BJ (cell line): ENCODE results near the gene ARPIN. TPM values are rescaled to one million over a fixed set of nuclear protein-coding genes. Genes with fewer than 3 reads are reported as not detected.

Source experiments
- CTCF ChIA-PET: fragments of 350-600 bp; formaldehyde crosslinking; extraction: SDS; loops from one replicate; lab custom pipeline; 2021; ENCODE audit warnings: antibody characterized with exemption, inconsistent platforms; lab: Yijun Ruan, JAX
- POLR2A ChIA-PET: fragments of 300-600 bp; sonication (Branson Sonifier 250); formaldehyde crosslinking; extraction: SDS; loops from one replicate; lab custom pipeline; 2021; ENCODE audit warnings: antibody characterized with exemption; lab: Charles Lee
- DNase-seq: peaks from one replicate; pipeline ENCODE4 v3.0.0-alpha.2; 2011; ENCODE audit warnings: low read depth
- H3K27me3 ChIP-seq: 2 replicates; pipeline ENCODE4 v1.6.0; 2011; ENCODE audit warnings: low read length; ENCODE audit not compliant: control insufficient read depth, insufficient read depth
- H3K36me3 ChIP-seq: 2 replicates; pipeline ENCODE4 v1.5.1; 2011; ENCODE audit warnings: low read length; ENCODE audit not compliant: control insufficient read depth, insufficient read depth
- H3K4me3 ChIP-seq: 2 replicates; pipeline ENCODE4 v1.5.1; 2011; ENCODE audit warnings: low read depth, mild to moderate bottlenecking, control low read depth, low read length
- CTCF ChIP-seq: IDR thresholded peaks from 2 replicates; pipeline ENCODE4 v1.5.1; 2011; ENCODE audit warnings: low read depth, mild to moderate bottlenecking, control low read depth, inconsistent platforms, low read length, moderate library complexity; ENCODE audit not compliant: insufficient read depth
- polyA plus RNA-seq: library from polyadenylated mRNA; depleted of rRNA; stranded (reverse); fragments of >200 nt; gene quantifications from 2 replicates; pipeline ENCODE4 v1.2.3, GENCODE V29; 2011

The ARPIN gene
- polyA plus RNA-seq, 1 experiment: 11.2 TPM

GRCh38 chr15:89852342-89852995 lies 60.3 kb downstream of the ARPIN start:
- ChIA-PET POLR2A (no interaction called here), CTCF (interaction anchor here (0.8 kb wide), 1 partner anchor 92 kb away, joined by 3 read pairs; no protein-coding TSS in a partner anchor)
- Histone ChIP-seq H3K27me3 (no peaks in the 10 kb centered on the region), H3K36me3 (no peaks in the 10 kb centered on the region), H3K4me3 (no peak overlapping the region)
- no peak for TF ChIP-seq CTCF
- no peak for DNase-seq

- no peak for TF ChIP-seq CTCF
- H3K36me3 ChIP-seq: no peaks in the 10 kb centered on the region
- ChIA-PET POLR2A (no interaction called here), CTCF (interaction anchor here (0.8 kb wide), 1 partner anchor 91 kb away, joined by 3 read pairs; no protein-coding TSS in a partner anchor)
- DNase-seq: no peak
- no peak overlapping the region for H3K4me3 ChIP-seq
- no peaks in the 10 kb centered on the region for H3K27me3 ChIP-seq
Measured at GRCh38 chr15:89851673-89852341, 60.9 kb downstream of the ARPIN start.

DNA sequence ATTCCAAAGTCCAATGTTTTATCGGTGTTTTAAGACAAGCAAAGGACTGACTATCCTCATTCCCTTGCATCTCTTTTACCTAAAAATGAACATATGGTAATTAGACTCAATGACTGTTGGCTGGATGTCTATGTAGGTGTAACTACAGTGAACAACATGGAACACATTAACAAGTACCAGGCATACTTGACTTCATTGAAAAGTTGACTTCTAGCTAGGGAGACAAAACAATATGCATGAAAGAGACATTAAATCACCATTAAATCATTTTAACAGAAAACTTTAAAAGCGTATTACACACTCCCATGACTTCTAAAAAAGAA lies 63.8 kb downstream of the ARPIN start:
- no peak for DNase-seq
- no peak for TF ChIP-seq CTCF
- ChIA-PET CTCF (interaction anchor here (0.8 to 1.5 kb wide), 3 partner anchors 8 to 88 kb away, joined by 3 to 6 read pairs (median 4); no protein-coding TSS in a partner anchor), POLR2A (no interaction called here)
- Histone ChIP-seq H3K4me3 (no peak overlapping the region), H3K27me3 (no peaks in the 10 kb centered on the region), H3K36me3 (no peaks in the 10 kb centered on the region)

DNA sequence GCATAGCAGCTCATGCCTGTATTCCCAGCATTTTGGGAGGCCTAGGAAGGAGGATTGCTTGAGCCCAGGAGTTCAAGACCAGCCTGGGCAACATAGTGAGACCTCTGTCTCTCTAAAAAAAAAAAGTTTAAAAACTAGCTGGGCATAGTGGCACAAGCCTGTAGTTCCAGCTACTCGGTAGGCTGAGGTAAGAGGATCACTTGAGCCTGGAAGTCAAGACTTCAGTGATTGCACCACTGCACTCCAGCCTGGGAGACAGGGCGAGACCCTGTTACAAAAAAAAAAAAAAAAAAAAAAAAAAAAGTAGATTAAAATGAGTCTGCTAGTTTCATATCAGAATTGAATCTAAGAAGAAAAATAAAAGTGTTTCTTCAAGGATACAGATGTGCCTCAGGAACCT lies 65.7 kb downstream of the ARPIN start:
- Histone ChIP-seq H3K27me3 (no peaks in the 10 kb centered on the region), H3K36me3 (no peaks in the 10 kb centered on the region; the same call in 1 of the 2 replicates), H3K4me3 (no peak overlapping the region)
- no peak for DNase-seq
- ChIA-PET CTCF (interaction anchor here (1.3 to 1.7 kb wide), 3 partner anchors 11 to 86 kb away, joined by 3 to 5 read pairs (median 4); no protein-coding TSS in a partner anchor), POLR2A (interaction anchor here (0.6 kb wide), 1 partner anchor 95 kb away, joined by 7 read pairs; no protein-coding TSS in a partner anchor)
- TF ChIP-seq CTCF: no peak

GRCh38 chr15:89845305-89845893 lies 67.4 kb downstream of the ARPIN start:
- TF ChIP-seq CTCF: no peak
- no peak overlapping the region for H3K4me3 ChIP-seq
- DNase-seq: no peak
- CTCF ChIA-PET: interaction anchor here (1.0 to 1.6 kb wide), 5 partner anchors 8 to 42 kb away, joined by 3 to 6 read pairs (median 4); no protein-coding TSS in a partner anchor
- POLR2A ChIA-PET: no interaction called here
- H3K36me3 ChIP-seq: no peaks in the 10 kb centered on the region; the same call in 1 of the 2 replicates
- H3K27me3 ChIP-seq: no peaks in the 10 kb centered on the region
